Measurements from ENCODE around the gene ZNF35. TPM values are rescaled to one million over a fixed set of nuclear protein-coding genes. Genes with fewer than 3 reads are reported as not detected.

Gene ZNF35
- total and polyA plus RNA-seq, 4 donors, result 1.2 to 4.9 (median 1.7) TPM

- TF ChIP-seq SP1 (IDR thresholded peaks at IDR 0.05) (no peak), FOXA1 (IDR thresholded peaks at IDR 0.05) (no peak), RXRA (IDR thresholded peaks at IDR 0.05) (no peak), FOXA2 (IDR thresholded peaks at IDR 0.05) (no peak), JUND (IDR thresholded peaks at IDR 0.05) (no peak), EGR1 (IDR thresholded peaks at IDR 0.05; ENCODE audit: low read depth in 2 of 2) (no peak), ATF3 (IDR thresholded peaks at IDR 0.05) (no peak), REST (IDR thresholded peaks at IDR 0.05) (no peak), HNF4G (IDR thresholded peaks at IDR 0.05) (no peak), TAF1 (conservative IDR thresholded peaks at IDR 0.05) (no peak), RAD21 (IDR thresholded peaks at IDR 0.05) (no peak), HNF4A (conservative IDR thresholded peaks at IDR 0.05) (no peak), GABPA (IDR thresholded peaks at IDR 0.05 in 1 of 2, conservative IDR thresholded peaks at IDR 0.05 in 1 of 2) (no peak)
- TF ChIP-seq, protein P1, sequence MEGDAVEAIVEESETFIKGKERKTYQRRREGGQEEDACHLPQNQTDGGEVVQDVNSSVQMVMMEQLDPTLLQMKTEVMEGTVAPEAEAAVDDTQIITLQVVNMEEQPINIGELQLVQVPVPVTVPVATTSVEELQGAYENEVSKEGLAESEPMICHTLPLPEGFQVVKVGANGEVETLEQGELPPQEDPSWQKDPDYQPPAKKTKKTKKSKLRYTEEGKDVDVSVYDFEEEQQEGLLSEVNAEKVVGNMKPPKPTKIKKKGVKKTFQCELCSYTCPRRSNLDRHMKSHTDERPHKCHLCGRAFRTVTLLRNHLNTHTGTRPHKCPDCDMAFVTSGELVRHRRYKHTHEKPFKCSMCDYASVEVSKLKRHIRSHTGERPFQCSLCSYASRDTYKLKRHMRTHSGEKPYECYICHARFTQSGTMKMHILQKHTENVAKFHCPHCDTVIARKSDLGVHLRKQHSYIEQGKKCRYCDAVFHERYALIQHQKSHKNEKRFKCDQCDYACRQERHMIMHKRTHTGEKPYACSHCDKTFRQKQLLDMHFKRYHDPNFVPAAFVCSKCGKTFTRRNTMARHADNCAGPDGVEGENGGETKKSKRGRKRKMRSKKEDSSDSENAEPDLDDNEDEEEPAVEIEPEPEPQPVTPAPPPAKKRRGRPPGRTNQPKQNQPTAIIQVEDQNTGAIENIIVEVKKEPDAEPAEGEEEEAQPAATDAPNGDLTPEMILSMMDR (IDR thresholded peaks at IDR 0.05; ENCODE audit: low read depth, low read length, missing input control), result no peak
- TF ChIP-seq, protein P2, sequence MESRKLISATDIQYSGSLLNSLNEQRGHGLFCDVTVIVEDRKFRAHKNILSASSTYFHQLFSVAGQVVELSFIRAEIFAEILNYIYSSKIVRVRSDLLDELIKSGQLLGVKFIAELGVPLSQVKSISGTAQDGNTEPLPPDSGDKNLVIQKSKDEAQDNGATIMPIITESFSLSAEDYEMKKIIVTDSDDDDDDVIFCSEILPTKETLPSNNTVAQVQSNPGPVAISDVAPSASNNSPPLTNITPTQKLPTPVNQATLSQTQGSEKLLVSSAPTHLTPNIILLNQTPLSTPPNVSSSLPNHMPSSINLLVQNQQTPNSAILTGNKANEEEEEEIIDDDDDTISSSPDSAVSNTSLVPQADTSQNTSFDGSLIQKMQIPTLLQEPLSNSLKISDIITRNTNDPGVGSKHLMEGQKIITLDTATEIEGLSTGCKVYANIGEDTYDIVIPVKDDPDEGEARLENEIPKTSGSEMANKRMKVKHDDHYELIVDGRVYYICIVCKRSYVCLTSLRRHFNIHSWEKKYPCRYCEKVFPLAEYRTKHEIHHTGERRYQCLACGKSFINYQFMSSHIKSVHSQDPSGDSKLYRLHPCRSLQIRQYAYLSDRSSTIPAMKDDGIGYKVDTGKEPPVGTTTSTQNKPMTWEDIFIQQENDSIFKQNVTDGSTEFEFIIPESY (IDR thresholded peaks at IDR 0.05), result no peak
- H3K9ac ChIP-seq (ENCODE audit: low read depth in 1 of 2, low read length in 2 of 2), result no peak overlapping the region
- H3K9me3 ChIP-seq (ENCODE audit: control insufficient read depth in 4 of 4, low read length in 3 of 4), result peaks cover 0 to 2% (median 0%) of the 10 kb centered on the region in 4 donors
- 97% methylated on average over 2 of the region's 2 CpGs for WGBS
- H3K27me3 ChIP-seq (ENCODE audit: control insufficient read depth in 4 of 4, insufficient read depth in 4 of 4, low read length in 3 of 4), result no peaks in the 10 kb centered on the region
- peaks cover 10 to 35% (median 27%) of the 10 kb centered on the region in 4 donors for H3K36me3 ChIP-seq (ENCODE audit: control insufficient read depth in 4 of 4, insufficient read depth in 3 of 4, low read depth in 1 of 4, low read length in 3 of 4)
- H3K27ac ChIP-seq (ENCODE audit: low read depth in 1 of 2, low read length in 2 of 2), result no peak overlapping the region
- peaks cover 0 to 19% (median 8%) of the 10 kb centered on the region in 4 donors for H3K4me1 ChIP-seq (ENCODE audit: control insufficient read depth in 4 of 4, insufficient read depth in 4 of 4, low read length in 3 of 4)
- no peak overlapping the region for H3K4me3 ChIP-seq (ENCODE audit: low read depth in 1 of 3, low read length in 3 of 3)
- no peak for DNase-seq (ENCODE audit: low spot score)
Observed at GRCh38 chr3:44628716-44629115, 19.8 kb upstream of the ZNF35 start.

DNA sequence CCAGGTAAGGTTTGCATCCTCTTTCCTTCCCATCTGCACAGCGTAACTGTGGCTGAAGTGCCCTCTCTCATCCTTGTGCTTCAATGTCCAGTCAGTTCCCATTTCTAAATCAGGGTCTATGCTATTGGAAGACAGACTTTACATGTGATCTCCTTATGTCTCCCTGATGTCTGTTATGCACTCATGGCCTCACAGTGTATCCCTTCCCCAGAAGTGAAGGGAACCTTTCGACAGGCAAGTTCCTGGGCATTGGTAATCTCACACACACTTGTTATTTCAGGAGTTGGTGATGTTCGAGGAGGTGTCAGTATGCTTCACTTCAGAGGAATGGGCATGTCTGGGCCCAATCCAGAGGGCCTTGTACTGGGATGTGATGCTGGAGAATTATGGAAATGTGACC is 16.3 kb upstream of the ZNF35 start:
- Histone ChIP-seq H3K27ac (ENCODE audit: low read depth in 1 of 2, low read length in 2 of 2) (no peak overlapping the region), H3K4me1 (ENCODE audit: control insufficient read depth in 4 of 4, insufficient read depth in 4 of 4, low read length in 3 of 4) (no peaks in the 10 kb centered on the region), H3K9ac (ENCODE audit: low read depth in 1 of 2, low read length in 2 of 2) (no peak overlapping the region), H3K36me3 (ENCODE audit: control insufficient read depth in 4 of 4, insufficient read depth in 3 of 4, low read depth in 1 of 4, low read length in 3 of 4) (peaks cover 14 to 58% (median 44%) of the 10 kb centered on the region in 4 donors), H3K9me3 (ENCODE audit: control insufficient read depth in 4 of 4, low read length in 3 of 4) (peaks cover 3 to 5% (median 4%) of the 10 kb centered on the region in 4 donors), H3K27me3 (ENCODE audit: control insufficient read depth in 4 of 4, insufficient read depth in 4 of 4, low read length in 3 of 4) (no peaks in the 10 kb centered on the region), H3K4me3 (ENCODE audit: low read depth in 1 of 3, low read length in 3 of 3) (peak overlapping the region in 1 of 3 donors; percentile 14)
- no peak for DNase-seq (ENCODE audit: low spot score)
- no peak for TF ChIP-seq GABPA (IDR thresholded peaks at IDR 0.05 in 1 of 2, conservative IDR thresholded peaks at IDR 0.05 in 1 of 2)
- TF ChIP-seq EGR1 (IDR thresholded peaks at IDR 0.05; ENCODE audit: low read depth in 2 of 2), result no peak
- 96% methylated on average over 3 of the region's 3 CpGs for WGBS

Data from liver (tissue), 9 donors.